GM12872 (cell line): Measurements from ENCODE around the gene PIGA.

Experiments used
- CTCF ChIP-seq: IDR thresholded peaks from 3 replicates; pipeline ENCODE4 v1.5.1; 2011; ENCODE audit warnings: low read depth, mild to moderate bottlenecking, low read length, moderate library complexity; ENCODE audit not compliant: insufficient read depth

The PIGA gene

DNA sequence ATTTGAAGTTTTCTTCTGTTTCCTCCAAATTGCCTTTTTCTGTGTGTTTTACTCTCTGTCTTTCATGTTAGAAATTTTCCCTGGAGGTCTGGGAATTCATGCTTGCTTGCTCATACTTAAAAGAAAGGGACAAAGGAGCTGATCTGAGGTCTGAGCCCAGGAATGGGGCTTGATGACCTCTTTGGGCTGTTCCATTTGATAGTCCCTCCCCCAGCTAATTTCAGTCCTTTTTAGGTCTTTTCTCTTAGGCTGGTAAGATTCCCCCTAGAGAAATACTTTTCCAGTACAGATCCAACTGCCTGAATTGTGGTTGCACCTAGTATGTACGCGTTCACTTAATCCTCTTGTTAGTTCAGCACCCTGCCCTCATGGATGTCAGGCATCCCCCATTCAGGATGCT, 5.5 kb upstream of the PIGA start:
- no peak for TF ChIP-seq CTCF

DNA sequence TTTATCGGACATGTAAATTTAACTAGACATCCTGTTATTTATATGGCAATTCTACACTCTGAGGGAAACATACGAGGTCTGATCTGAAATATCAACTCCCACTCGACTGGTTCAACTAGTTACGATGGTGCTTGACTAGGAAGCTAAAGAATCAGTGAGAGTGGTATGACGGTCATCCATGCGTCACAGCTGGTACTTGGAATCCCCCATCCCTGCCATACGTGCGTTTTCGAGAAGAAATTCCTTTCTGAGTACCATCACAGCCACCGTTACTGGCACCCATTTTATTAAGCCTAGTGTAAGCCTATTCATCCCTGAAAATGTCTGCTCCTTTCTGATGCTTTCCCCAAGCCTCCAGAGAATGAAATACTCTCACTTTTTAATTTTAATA, 695 bp upstream of the PIGA start:
- no peak for TF ChIP-seq CTCF

- TF ChIP-seq CTCF, result no peak
Measured at GRCh38 chrX:15334561-15334960, 762 bp downstream of the PIGA start.

DNA sequence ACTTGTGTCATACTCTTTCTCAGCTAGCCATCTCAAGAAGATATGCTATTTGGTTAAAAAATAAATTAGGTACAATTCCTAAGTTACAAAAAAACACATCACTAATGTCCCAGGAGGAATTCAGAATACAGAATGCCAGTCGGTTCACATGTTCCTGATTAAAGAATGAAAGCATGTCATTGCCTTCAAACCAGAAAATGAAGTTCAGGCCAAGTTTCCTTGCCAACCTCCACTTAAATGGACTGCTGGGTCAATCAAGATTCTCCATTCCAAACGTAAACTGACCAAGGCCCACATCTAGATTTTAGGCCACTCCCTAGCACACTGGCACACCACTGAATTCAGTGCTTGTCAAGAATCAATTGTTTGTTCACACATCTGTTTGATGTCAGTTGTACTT, 6.5 kb downstream of the PIGA start:
- TF ChIP-seq CTCF, result no peak

DNA sequence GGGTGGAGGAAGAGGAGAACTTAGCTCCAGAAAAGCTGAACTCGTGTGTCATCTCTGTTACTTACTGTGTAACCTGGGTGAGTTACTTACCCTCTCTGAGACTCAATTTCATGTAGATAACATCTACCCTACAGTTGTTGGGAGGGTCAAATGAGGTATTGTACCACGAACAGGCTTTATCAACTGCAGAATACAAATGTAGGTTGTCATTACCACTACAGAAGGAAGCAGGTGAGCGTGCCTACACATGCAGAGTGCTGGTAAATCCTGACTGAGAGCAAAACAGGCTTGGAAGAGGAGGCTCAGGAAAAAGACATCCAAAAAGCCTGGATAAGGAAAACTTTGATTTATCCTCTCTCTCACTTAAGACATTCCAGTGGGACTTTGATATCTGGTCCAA, 7.2 kb downstream of the PIGA start:
- no peak for TF ChIP-seq CTCF

DNA sequence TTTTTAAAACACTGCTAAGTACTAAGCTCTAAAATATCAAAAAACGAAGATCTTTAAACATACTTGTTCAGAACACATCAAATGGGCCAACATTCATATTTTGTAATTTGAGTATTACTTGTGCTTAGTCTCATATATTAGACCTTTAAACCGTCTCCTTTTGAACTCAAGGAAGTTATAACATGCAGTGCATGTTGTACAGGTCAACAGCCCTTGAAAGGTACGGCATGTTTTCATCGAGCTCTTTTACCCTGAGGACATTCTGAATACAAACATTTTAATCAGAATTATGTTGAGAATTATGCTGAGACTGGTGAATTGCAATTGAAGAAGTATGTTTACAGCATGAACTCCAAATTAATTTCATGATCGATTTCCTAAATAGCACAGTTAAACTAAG, 12.9 kb downstream of the PIGA start:
- TF ChIP-seq CTCF, result no peak

- TF ChIP-seq CTCF, result no peak
Measured at GRCh38 chrX:15322072-15322471, 13.3 kb downstream of the PIGA start.

DNA sequence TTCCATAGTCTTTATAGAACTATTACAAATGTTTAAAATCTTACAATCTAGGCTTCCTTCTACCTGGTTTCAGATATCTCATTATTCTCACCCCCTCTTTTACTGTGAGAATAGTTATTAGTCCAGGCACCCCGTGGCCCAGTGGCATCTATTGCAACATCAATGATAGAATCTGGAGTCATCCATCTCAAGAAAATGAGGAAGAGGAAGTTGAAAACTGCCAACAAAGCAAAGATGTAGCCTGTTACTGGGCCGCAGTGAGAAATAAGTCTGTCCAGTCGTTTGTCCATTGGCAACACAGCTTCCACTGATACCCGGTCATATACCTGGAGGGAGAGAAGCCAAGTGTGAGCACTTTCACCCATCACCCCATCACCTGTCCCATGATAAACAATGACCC, 13.9 kb downstream of the PIGA start:
- TF ChIP-seq CTCF, result no peak
